ENCODE data around the gene ADAM10. TPM values are rescaled to one million over a fixed set of nuclear protein-coding genes. Genes with fewer than 3 reads are reported as not detected.

ADAM10 gene
- polyA plus RNA-seq, 1 donor (not counting 4 experiments of a cell fraction or from before 2014, with no cell fraction given), result 198 TPM

- Histone ChIP-seq H4K20me1 (ENCODE audit: control insufficient read depth, extremely low read depth, insufficient read depth, low read length) (no peaks in the 10 kb centered on the region), H3K79me2 (ENCODE audit: control insufficient read depth, insufficient read depth, low read length) (no peaks in the 10 kb centered on the region), H3K4me3 (ENCODE audit: control insufficient read depth in 2 of 3, extremely low read depth in 1 of 3, insufficient read depth in 2 of 3, low read depth in 1 of 3, low read length in 3 of 3) (no peak overlapping the region), H2AFZ (ENCODE audit: control insufficient read depth, low read length) (no peak overlapping the region), H3K27me3 (ENCODE audit: control insufficient read depth, extremely low read depth, insufficient read depth, low read length) (no peaks in the 10 kb centered on the region), H3K27ac (ENCODE audit: control insufficient read depth, insufficient read depth, low read length) (no peak overlapping the region), H3K36me3 (ENCODE audit: control insufficient read depth in 2 of 2, extremely low read depth in 1 of 2, insufficient read depth in 2 of 2, low read length in 2 of 2) (no peaks in the 10 kb centered on the region), H3K4me2 (ENCODE audit: control insufficient read depth, extremely low read depth, insufficient read depth, low read depth, low read length) (no peak overlapping the region), H3K4me1 (ENCODE audit: control insufficient read depth, extremely low read depth, insufficient read depth, low read length) (no peaks in the 10 kb centered on the region), H3K9me1 (ENCODE audit: control insufficient read depth, extremely low read depth, insufficient read depth, low read length) (no peaks in the 10 kb centered on the region), H3K9ac (ENCODE audit: control insufficient read depth, extremely low read depth, insufficient read depth, low read length) (no peak overlapping the region), H3K9me3 (ENCODE audit: control insufficient read depth, low read depth, low read length) (no peaks in the 10 kb centered on the region)
- FAIRE-seq (no peak), DNase-seq (ENCODE audit: low read depth, low spot score) (no peak)
- dilution Hi-C loops (cut with MboI; ENCODE audit: extremely low pct_ligation_motif_present, low sequenced_read_pairs), result no loop called here
- no peak for TF ChIP-seq EZH2 (IDR thresholded peaks at IDR 0.05; ENCODE audit: low read length)
- TF ChIP-seq, protein P1, sequence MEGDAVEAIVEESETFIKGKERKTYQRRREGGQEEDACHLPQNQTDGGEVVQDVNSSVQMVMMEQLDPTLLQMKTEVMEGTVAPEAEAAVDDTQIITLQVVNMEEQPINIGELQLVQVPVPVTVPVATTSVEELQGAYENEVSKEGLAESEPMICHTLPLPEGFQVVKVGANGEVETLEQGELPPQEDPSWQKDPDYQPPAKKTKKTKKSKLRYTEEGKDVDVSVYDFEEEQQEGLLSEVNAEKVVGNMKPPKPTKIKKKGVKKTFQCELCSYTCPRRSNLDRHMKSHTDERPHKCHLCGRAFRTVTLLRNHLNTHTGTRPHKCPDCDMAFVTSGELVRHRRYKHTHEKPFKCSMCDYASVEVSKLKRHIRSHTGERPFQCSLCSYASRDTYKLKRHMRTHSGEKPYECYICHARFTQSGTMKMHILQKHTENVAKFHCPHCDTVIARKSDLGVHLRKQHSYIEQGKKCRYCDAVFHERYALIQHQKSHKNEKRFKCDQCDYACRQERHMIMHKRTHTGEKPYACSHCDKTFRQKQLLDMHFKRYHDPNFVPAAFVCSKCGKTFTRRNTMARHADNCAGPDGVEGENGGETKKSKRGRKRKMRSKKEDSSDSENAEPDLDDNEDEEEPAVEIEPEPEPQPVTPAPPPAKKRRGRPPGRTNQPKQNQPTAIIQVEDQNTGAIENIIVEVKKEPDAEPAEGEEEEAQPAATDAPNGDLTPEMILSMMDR (optimal IDR thresholded peaks at IDR 0.05 in 1 of 3, IDR thresholded peaks at IDR 0.05 in 1 of 3, conservative IDR thresholded peaks at IDR 0.05 in 1 of 3; ENCODE audit: extremely low read depth in 1 of 3, insufficient read depth in 2 of 3, low read length in 3 of 3), result no peak
These were observed 190.7 kb downstream of the ADAM10 start for GRCh38 chr15:58558777-58559176.

DNA sequence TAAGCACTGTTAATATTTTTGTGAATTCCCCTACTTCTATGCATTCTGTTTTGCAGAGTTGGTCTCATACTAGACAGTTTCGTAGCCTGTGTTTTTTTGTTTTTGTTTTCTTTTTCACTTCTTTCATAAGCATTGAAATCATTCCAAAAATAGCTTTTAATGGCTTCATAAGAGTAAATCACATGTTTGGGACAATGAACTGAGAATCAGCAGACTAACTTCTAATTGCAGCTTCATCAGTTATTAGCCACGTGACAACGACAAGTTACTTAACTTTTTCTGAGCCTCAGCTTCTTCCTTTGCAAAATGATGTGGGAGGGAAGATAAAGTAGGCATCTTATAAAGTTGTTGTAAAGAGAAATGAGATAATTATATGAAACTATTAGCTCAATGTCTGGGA is 193.0 kb downstream of the ADAM10 start:
- no peaks in the 10 kb centered on the region for H3K9me3 ChIP-seq (ENCODE audit: control insufficient read depth, low read depth, low read length)
- H3K9ac ChIP-seq (ENCODE audit: control insufficient read depth, extremely low read depth, insufficient read depth, low read length), result no peak overlapping the region
- H3K27me3 ChIP-seq (ENCODE audit: control insufficient read depth, extremely low read depth, insufficient read depth, low read length), result no peaks in the 10 kb centered on the region
- FAIRE-seq (no peak), DNase-seq (ENCODE audit: low read depth, low spot score) (no peak)
- no peak overlapping the region for H3K4me3 ChIP-seq (ENCODE audit: control insufficient read depth in 2 of 3, extremely low read depth in 1 of 3, insufficient read depth in 2 of 3, low read depth in 1 of 3, low read length in 3 of 3)
- H3K79me2 ChIP-seq (ENCODE audit: control insufficient read depth, insufficient read depth, low read length), result no peaks in the 10 kb centered on the region
- no peak overlapping the region for H3K27ac ChIP-seq (ENCODE audit: control insufficient read depth, insufficient read depth, low read length)
- no peak overlapping the region for H3K4me2 ChIP-seq (ENCODE audit: control insufficient read depth, extremely low read depth, insufficient read depth, low read depth, low read length)
- no peaks in the 10 kb centered on the region for H3K9me1 ChIP-seq (ENCODE audit: control insufficient read depth, extremely low read depth, insufficient read depth, low read length)
- peaks cover 5% of the 10 kb centered on the region for H3K4me1 ChIP-seq (ENCODE audit: control insufficient read depth, extremely low read depth, insufficient read depth, low read length)
- no peak for TF ChIP-seq EZH2 (IDR thresholded peaks at IDR 0.05; ENCODE audit: low read length)
- TF ChIP-seq, protein P1 (optimal IDR thresholded peaks at IDR 0.05 in 1 of 3, IDR thresholded peaks at IDR 0.05 in 1 of 3, conservative IDR thresholded peaks at IDR 0.05 in 1 of 3; ENCODE audit: extremely low read depth in 1 of 3, insufficient read depth in 2 of 3, low read length in 3 of 3), result no peak
- no peaks in the 10 kb centered on the region for H3K36me3 ChIP-seq (ENCODE audit: control insufficient read depth in 2 of 2, extremely low read depth in 1 of 2, insufficient read depth in 2 of 2, low read length in 2 of 2)
- no peaks in the 10 kb centered on the region for H4K20me1 ChIP-seq (ENCODE audit: control insufficient read depth, extremely low read depth, insufficient read depth, low read length)
- dilution Hi-C loops (cut with MboI; ENCODE audit: extremely low pct_ligation_motif_present, low sequenced_read_pairs), result no loop called here
- H2AFZ ChIP-seq (ENCODE audit: control insufficient read depth, low read length), result no peak overlapping the region
